ENCODE results near the gene AGAP1.

Gene AGAP1

GRCh38 chr2:235670974-235671787 is 177.3 kb downstream of the AGAP1 start:
- DNase-seq = no peak

- no peak for DNase-seq
Observed at GRCh38 chr2:235672720-235673119, 178.9 kb downstream of the AGAP1 start.

GRCh38 chr2:235674146-235674545 is 180.3 kb downstream of the AGAP1 start:
- no peak for DNase-seq

GRCh38 chr2:235674812-235675211 is 181.0 kb downstream of the AGAP1 start:
- no peak for DNase-seq

GRCh38 chr2:235675678-235676535 is 182.1 kb downstream of the AGAP1 start:
- no peak for DNase-seq

- no peak for DNase-seq
Observed at GRCh38 chr2:235676536-235676799, 182.6 kb downstream of the AGAP1 start.

GRCh38 chr2:235677276-235677788 is 183.5 kb downstream of the AGAP1 start:
- DNase-seq = no peak

GRCh38 chr2:235677937-235678336 is 184.1 kb downstream of the AGAP1 start:
- DNase-seq = no peak

GRCh38 chr2:235678712-235679111 is 184.9 kb downstream of the AGAP1 start:
- no peak for DNase-seq

- no peak for DNase-seq
Observed at GRCh38 chr2:235679471-235679870, 185.6 kb downstream of the AGAP1 start.

- no peak for DNase-seq
Observed at GRCh38 chr2:235685024-235685721, 191.3 kb downstream of the AGAP1 start.

GRCh38 chr2:235688511-235689426 is 194.9 kb downstream of the AGAP1 start:
- DNase-seq = no peak

GRCh38 chr2:235689427-235689853 is 195.6 kb downstream of the AGAP1 start:
- no peak for DNase-seq

GRCh38 chr2:235690082-235690808 is 196.4 kb downstream of the AGAP1 start:
- DNase-seq = no peak

GRCh38 chr2:235690809-235691450 is 197.1 kb downstream of the AGAP1 start:
- no peak for DNase-seq

- no peak for DNase-seq
Observed at GRCh38 chr2:235692076-235692475, 198.2 kb downstream of the AGAP1 start.

- DNase-seq = no peak
Observed at GRCh38 chr2:235692671-235693171, 198.9 kb downstream of the AGAP1 start.

- no peak for DNase-seq
Observed at GRCh38 chr2:235693279-235693678, 199.4 kb downstream of the AGAP1 start.

- no peak for DNase-seq
Observed at GRCh38 chr2:235694721-235695601, 201.1 kb downstream of the AGAP1 start.

GRCh38 chr2:235695602-235695895 is 201.7 kb downstream of the AGAP1 start:
- DNase-seq = no peak

All from activated CD4-positive, alpha-beta T cell treated with anti-CD3 and anti-CD28 coated beads, Interleukin-2, amount 50 U/mL, for 1 hour (primary cell).